DND-41 (cell line): ENCODE results near the gene VSNL1.

Experiments
- CTCF ChIP-seq: IDR thresholded peaks from 2 replicates; pipeline ENCODE4 v1.5.1; 2012; ENCODE audit warnings: borderline replicate concordance, low read length, moderate library complexity, mild to moderate bottlenecking; ENCODE audit not compliant: poor library complexity, severe bottlenecking; ENCODE audit errors: extremely low read depth
- EZH2 ChIP-seq: IDR thresholded peaks from 3 replicates; pipeline ENCODE4 v1.6.1; 2012; ENCODE audit warnings: borderline replicate concordance, low read depth, mild to moderate bottlenecking, moderate library complexity, low read length, inconsistent platforms; ENCODE audit not compliant: severe bottlenecking

DNA sequence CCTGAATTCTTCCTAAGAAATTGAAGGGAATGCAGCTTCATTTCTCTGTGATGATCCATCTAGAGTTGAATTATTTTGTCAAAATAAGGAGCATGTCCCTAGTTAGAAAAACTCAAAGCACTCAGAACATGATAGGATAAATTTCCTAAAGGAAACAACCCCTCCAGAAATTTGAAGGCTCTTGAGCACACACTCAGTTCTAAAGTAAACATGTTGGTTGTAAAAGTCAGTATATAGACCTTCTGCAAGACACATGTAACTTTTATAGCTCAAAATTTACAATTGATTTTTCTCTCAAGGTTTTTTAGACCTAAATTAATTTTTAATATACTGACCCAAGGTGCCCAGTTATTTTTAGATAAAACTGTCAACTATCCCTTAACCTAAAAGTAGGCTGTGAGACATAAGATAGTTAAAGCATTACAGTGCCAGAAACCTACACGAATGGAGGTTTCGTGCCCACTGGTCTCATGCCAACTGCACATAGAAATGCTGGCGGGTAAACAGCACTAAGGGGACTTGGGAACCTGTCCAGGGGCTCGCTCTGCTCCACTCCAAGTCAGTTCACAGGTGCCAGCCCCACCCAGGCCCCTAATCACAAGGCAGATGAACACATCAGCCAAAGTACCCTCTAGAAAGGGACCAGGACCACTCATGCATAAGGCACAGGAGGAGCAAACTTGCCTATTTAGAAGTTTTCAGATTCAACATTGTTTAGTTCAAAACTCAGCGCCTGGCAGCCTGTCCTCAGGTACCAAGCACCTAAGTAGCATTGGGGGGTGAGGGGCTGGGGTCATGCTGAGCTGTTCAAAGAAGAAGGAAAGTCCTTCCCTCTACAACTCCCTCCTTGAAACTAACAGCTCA is 106.6 kb downstream of the VSNL1 start:
- TF ChIP-seq CTCF: no peak
- TF ChIP-seq EZH2: no peak
